ENCODE results near the gene UPP1. TPM values are rescaled to one million over a fixed set of nuclear protein-coding genes. Genes with fewer than 3 reads are reported as not detected.
A peak's percentile ranks its signal among the peaks of the same experiment; 100 is the strongest.

The UPP1 gene
- total and polyA plus RNA-seq, 2 of the 13 experiments (the other 11 are each of a cell fraction or from before 2014, with no cell fraction given): 5.7 to 9.8 TPM

- TF ChIP-seq ZNF740 (CRISPR knock-in tag; IDR thresholded peaks at IDR 0.05) (no peak), AKAP8 (CRISPR knock-in tag; IDR thresholded peaks at IDR 0.05) (no peak), HOXA5 (CRISPR knock-in tag; IDR thresholded peaks at IDR 0.05) (no peak; the same call in 1 of the 2 replicates), ZBTB21 (CRISPR knock-in tag; IDR thresholded peaks at IDR 0.05) (no peak), ZNF660 (CRISPR knock-in tag; IDR thresholded peaks at IDR 0.05; ENCODE audit: borderline replicate concordance, low read depth) (no peak), MXI1 (IDR thresholded peaks at IDR 0.05; ENCODE audit: borderline replicate concordance, low read depth, low read length) (peak; percentile 37; the same call in 1 of the 3 replicates), DR1 (CRISPR knock-in tag; IDR thresholded peaks at IDR 0.05) (no peak), ZFP82 (CRISPR knock-in tag; IDR thresholded peaks at IDR 0.05; ENCODE audit: borderline replicate concordance) (no peak), ZHX1 (CRISPR knock-in tag; IDR thresholded peaks at IDR 0.05; ENCODE audit: low read depth) (no peak; the same call in 1 of the 2 replicates), POLR2AphosphoS5 (IDR thresholded peaks at IDR 0.05; ENCODE audit: low read depth, low read length) (peak; percentile 42; the same call in 1 of the 2 replicates), ZNF543 (CRISPR knock-in tag; IDR thresholded peaks at IDR 0.05) (no peak), ZNF33A (CRISPR knock-in tag; IDR thresholded peaks at IDR 0.05; ENCODE audit: borderline replicate concordance) (no peak), FUBP1 (CRISPR knock-in tag; IDR thresholded peaks at IDR 0.05; ENCODE audit: borderline replicate concordance) (no peak), HIC2 (CRISPR knock-in tag; IDR thresholded peaks at IDR 0.05; ENCODE audit: low read depth) (peak; percentile 61; the same call in 1 of the 2 replicates), ZKSCAN8 (CRISPR knock-in tag; IDR thresholded peaks at IDR 0.05; ENCODE audit: borderline replicate concordance) (no peak), ZFP1 (CRISPR knock-in tag; IDR thresholded peaks at IDR 0.05) (no peak), HBP1 (CRISPR knock-in tag; IDR thresholded peaks at IDR 0.05; ENCODE audit: low read depth) (no peak; the same call in 1 of the 2 replicates), ARID2 (CRISPR knock-in tag; IDR thresholded peaks at IDR 0.05; ENCODE audit: borderline replicate concordance) (no peak), RAD21 (CRISPR knock-in tag; IDR thresholded peaks at IDR 0.05) (0 out of 2 replicates have a peak, but pooled peaks have one; percentile 29), ZNF761 (CRISPR knock-in tag; conservative IDR thresholded peaks at IDR 0.05) (no peak)
Observed at GRCh38 chr7:48088559-48089045, 463 bp upstream of the UPP1 start (continued).

Measured in HepG2 (cell line).